ENCODE measurements around the gene RRP1B.

- TF ChIP-seq CTCF (IDR thresholded peaks at IDR 0.05) = no peak
- TF ChIP-seq POLR2A (IDR thresholded peaks at IDR 0.05) = no peak
These were observed 13.4 kb upstream of the RRP1B start for GRCh38 chr21:43645976-43646375.

All from right lobe of liver (tissue), 4 donors.